Activated T-helper 1 cell treated with Interleukin-2 at 50 U/mL for 16 hours (primary cell): Measurements from ENCODE around the gene ARHGAP45.
"Not testable (repeated sequence)": the region's sequence is repeated elsewhere in the genome, so short reads cannot be mapped to it uniquely, and the experiment has no call there.

Source experiments
- DNase-seq: peaks from one replicate; pipeline ENCODE4 v3.0.0-alpha.2; 2020; ENCODE audit warnings: low read depth

ARHGAP45 gene

GRCh38 chr19:1105008-1105872 lies 38.3 kb downstream of the ARHGAP45 start:
- no peak for DNase-seq

GRCh38 chr19:1105873-1106840 lies 39.2 kb downstream of the ARHGAP45 start:
- DNase-seq, result no peak

- DNase-seq, result no peak
These were observed 40.1 kb downstream of the ARHGAP45 start for GRCh38 chr19:1106841-1107660.

- DNase-seq, result no peak
These were observed 40.8 kb downstream of the ARHGAP45 start for GRCh38 chr19:1107661-1108261.

- no peak for DNase-seq
These were observed 41.5 kb downstream of the ARHGAP45 start for GRCh38 chr19:1108291-1109031.

GRCh38 chr19:1109032-1109551 lies 42.1 kb downstream of the ARHGAP45 start:
- DNase-seq, result no peak

- DNase-seq, result no peak
These were observed 43.0 kb downstream of the ARHGAP45 start for GRCh38 chr19:1109697-1110671.

- no peak for DNase-seq
These were observed 44.1 kb downstream of the ARHGAP45 start for GRCh38 chr19:1110809-1111640.

- DNase-seq, result no peak
These were observed 44.8 kb downstream of the ARHGAP45 start for GRCh38 chr19:1111641-1112267.

- DNase-seq, result no peak
These were observed 45.5 kb downstream of the ARHGAP45 start for GRCh38 chr19:1112268-1113029.

GRCh38 chr19:1113030-1113985 lies 46.3 kb downstream of the ARHGAP45 start:
- peak; percentile 70 for DNase-seq

- DNase-seq, result no peak
These were observed 47.1 kb downstream of the ARHGAP45 start for GRCh38 chr19:1113986-1114483.

- not testable (repeated sequence) for DNase-seq
These were observed 47.8 kb downstream of the ARHGAP45 start for GRCh38 chr19:1114728-1115127.

GRCh38 chr19:1115646-1116420 lies 48.9 kb downstream of the ARHGAP45 start:
- no peak for DNase-seq
